Measurements from ENCODE around the gene SAC3D1.
A peak's percentile ranks its signal among the peaks of the same experiment; 100 is the strongest.

Gene SAC3D1

DNA sequence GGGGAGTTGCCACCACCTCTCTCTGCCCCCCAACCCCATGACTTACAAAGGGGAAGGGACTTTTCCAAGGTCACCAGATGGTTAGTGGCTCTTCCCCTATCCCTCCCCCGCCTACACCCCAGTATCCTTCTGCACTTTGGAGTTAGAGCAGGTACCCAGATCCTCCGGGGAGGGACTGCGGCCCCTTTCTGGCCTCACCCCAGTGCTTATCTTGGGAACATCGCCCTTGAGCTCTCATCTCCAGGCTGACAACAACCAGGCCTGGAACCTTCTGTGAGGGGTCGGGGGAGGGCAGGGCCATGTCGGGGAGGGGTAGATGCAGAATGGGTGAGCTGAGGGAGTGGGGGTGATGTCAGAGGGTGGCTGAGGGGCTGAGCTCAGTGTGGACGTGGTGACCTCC, 24.8 kb downstream of the SAC3D1 start:
- Mint-ChIP-seq H3K27ac (no peak overlapping the region), H3K4me3 (no peak overlapping the region), H3K4me1 (peaks cover 4% of the 10 kb centered on the region), H3K27me3 (no peaks in the 10 kb centered on the region), H3K9me3 (no peaks in the 10 kb centered on the region)
- ATAC-seq, result no peak
- no peak for DNase-seq

DNA sequence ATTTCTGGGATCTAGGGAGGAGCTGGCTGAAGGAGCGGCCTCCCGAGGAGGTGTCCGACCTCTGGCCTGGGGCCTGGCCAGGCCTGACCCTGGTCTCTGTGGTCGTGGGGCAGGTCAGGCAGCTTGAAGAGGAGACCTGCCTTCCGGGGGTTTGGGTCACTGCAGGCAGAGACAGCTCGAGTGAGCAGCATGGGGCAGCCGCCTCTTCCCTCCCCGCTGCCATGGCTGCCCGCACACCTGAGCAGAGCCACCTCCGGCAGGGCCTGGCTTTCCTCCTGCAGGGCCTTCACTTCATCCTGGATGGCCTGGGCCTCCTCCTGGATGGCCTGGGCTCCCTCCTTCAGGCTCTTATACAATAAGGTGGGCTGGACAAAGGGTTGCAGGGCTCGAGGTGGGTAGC, 25.3 kb downstream of the SAC3D1 start:
- Mint-ChIP-seq H3K27ac (no peak overlapping the region), H3K4me1 (no peaks in the 10 kb centered on the region), H3K27me3 (no peaks in the 10 kb centered on the region), H3K4me3 (no peak overlapping the region), H3K9me3 (no peaks in the 10 kb centered on the region)
- DNase-seq (no peak), ATAC-seq (no peak)

DNA sequence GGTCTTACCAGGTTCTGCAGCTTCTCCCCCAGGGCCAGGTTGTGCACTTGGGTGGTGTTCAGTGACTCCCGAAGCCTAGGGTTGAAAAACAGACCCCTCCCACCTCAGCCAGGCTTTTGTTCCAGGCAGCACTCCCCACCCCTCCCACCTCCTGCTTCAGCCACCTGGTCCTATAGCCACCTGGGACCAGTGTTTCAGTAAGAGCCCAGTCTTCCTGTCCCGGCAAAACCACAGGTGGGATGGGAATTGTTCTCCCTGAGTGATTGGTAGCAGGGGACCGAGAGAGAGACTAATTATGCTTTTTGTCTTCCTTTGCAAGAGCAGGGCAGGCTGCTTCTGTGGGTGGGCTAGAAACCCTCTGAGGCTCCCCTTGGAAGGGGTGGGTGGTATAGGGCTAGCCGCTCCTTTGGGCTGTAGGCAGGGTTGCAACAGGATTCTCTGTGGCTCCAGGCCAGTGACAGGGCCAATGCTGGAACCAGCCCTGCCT, 25.8 kb downstream of the SAC3D1 start:
- Mint-ChIP-seq H3K27ac (no peak overlapping the region), H3K9me3 (no peaks in the 10 kb centered on the region), H3K4me1 (no peaks in the 10 kb centered on the region), H3K4me3 (no peak overlapping the region), H3K27me3 (no peaks in the 10 kb centered on the region)
- ATAC-seq (no peak), DNase-seq (no peak)

DNA sequence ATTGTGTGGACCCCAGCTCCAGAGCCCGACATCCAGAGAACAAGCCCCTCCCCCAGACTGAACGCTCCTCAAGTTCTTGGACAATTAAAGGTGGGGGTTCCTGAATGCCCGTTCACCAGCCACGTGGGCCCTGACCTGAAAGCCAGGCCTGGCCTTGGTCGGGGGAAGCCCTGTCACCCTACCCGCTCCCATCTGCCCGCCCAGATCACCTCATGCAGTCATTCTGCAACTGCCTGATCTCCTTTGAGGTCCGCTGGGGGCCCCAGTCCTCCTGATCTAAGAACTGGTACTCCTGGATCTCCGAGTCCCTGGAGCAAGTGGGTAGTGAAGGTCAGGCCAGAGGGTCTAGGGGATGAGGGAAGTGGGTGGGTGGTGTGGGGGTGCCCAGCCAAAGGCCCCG, 26.4 kb downstream of the SAC3D1 start:
- ATAC-seq (no peak), DNase-seq (no peak)
- Mint-ChIP-seq H3K4me3 (no peak overlapping the region), H3K9me3 (no peaks in the 10 kb centered on the region), H3K4me1 (no peaks in the 10 kb centered on the region), H3K27me3 (no peaks in the 10 kb centered on the region), H3K27ac (no peak overlapping the region)

DNA sequence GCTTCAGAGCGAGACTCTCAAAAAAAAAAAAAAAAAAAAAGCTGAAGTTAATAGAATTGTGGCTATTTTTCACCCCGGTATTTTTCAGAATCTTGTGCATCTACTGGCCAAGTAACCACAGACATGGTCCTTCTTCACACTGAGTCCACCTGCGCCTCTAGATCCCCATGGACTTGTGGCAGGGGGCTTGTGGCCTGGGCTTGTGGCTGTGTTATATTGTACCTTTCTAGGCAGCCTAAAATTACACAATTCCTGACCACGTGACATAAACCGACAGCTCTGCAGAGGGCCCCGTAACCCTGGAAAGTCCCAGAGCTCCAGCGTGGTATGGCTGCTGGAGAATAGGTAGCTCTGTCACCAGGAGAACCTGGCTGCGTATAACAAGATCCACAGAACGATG, 28.2 kb downstream of the SAC3D1 start:
- no peak for DNase-seq
- Mint-ChIP-seq H3K9me3 (no peaks in the 10 kb centered on the region), H3K4me3 (no peak overlapping the region), H3K27me3 (no peaks in the 10 kb centered on the region), H3K4me1 (no peaks in the 10 kb centered on the region), H3K27ac (no peak overlapping the region)
- no peak for ATAC-seq

DNA sequence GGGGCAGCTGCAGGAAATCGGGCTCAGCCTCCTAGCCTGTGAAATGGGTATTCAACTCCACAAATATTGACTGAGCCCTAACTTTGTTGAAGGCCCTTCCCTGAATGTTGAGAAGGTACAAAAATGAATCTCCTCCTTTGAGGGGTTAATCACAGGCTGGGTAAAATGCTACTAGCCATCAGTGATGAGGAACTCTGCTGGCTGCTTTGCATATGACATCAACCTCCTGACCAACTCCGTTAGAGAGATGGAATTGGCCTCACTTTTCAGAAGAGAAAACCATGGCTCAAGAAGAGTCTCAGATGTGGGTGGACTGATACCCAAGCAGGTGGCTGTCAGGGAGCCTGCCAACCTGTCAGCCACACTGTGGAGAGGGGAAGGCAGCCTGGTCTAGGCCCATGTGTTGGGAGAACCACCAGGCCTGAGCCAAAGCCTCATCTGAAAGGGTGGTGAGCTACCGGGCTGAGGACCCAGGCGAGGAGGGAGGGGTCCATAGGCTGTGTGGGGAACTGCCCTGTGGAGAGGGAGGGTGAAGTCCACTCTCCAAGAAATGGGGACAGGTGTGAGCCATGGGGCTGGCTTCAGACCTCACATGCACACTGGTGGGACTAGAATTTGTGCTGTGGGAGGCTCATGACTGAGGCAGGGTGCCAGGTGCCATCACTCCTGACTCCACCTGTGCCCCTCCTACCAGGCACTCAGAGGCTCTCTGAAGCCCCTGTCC, 31.1 kb downstream of the SAC3D1 start:
- H3K9me3 Mint-ChIP-seq, result no peaks in the 10 kb centered on the region
- peak; percentile 24 for ATAC-seq
- no peak overlapping the region for H3K4me3 Mint-ChIP-seq
- H3K27me3 Mint-ChIP-seq, result no peaks in the 10 kb centered on the region
- no peak for DNase-seq
- H3K4me1 Mint-ChIP-seq, result peaks cover 3% of the 10 kb centered on the region
- H3K27ac Mint-ChIP-seq, result no peak overlapping the region

DNA sequence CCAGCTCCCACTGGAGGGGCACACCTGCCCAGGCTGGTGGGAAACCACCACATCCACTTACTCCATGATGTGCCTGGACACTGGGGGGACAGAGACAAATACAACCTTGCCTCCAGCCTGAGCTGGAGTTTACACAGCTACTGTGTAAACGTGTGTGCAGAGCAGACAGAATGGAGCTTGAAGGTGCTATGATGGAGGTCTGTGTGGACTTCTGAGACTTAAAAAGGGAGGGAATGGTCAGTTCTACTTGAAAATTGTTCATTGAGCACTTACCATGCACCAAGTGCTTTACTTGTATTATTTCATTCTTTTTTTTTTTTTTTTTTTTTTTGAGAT, 31.6 kb downstream of the SAC3D1 start:
- no peak for DNase-seq
- peaks cover 8% of the 10 kb centered on the region for H3K4me1 Mint-ChIP-seq
- H3K27me3 Mint-ChIP-seq, result no peaks in the 10 kb centered on the region
- H3K27ac Mint-ChIP-seq, result no peak overlapping the region
- H3K4me3 Mint-ChIP-seq, result no peak overlapping the region
- ATAC-seq, result no peak
- H3K9me3 Mint-ChIP-seq, result no peaks in the 10 kb centered on the region

DNA sequence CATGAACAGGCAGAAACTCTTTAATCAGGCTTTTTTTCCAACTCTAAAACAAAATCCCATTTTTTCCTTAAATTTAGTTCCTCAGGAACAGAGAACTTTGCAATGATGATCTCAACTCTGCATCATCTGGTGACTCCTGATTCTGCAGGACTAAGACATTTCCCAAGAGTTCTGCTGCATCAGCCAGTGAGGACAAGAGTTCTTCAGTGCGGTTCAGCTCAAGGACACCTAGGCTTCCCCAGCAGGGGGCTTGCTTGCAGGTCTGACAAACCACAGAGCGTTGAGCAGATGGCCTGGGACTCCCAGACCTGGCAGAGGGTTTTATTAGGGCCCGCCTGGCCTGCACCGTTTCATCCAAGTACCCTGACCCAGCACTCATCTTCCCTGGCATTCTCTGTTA, 36.4 kb downstream of the SAC3D1 start:
- no peak for DNase-seq
- Mint-ChIP-seq H3K9me3 (no peaks in the 10 kb centered on the region), H3K27ac (peak overlapping the region in 1 of 2 donors; percentile 63)

DNA sequence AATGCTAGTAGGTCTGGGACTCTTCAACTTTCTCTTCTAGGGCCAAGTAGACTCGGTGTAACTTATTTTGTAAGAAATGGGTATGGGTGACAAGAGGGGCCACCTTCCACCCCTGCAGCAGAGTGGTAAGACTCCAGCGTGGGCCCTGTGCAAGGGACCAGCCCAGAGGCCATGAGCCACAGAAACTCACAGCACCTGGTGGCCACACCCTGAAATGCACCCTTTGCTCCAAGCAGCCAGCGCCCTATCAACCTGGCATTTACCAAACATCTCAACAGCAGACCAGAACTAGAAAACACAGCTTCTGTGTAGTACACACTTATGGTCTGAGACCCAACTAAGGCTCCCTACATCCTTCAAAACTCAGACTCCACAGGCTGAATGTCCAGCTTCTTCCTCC, 37.1 kb downstream of the SAC3D1 start:
- Mint-ChIP-seq H3K27ac (peak overlapping the region in 1 of 2 donors; percentile 70), H3K9me3 (no peaks in the 10 kb centered on the region), H3K27me3 (no peaks in the 10 kb centered on the region), H3K4me1 (peaks cover 60% of the 10 kb centered on the region), H3K4me3 (peak overlapping the region in 1 of 2 donors; percentile 52)
- ATAC-seq (peak; percentile 95), DNase-seq (peak; percentile 60 to 67)

More for the DNA sequence above, 36.4 kb downstream of the SAC3D1 start:
- H3K27me3 Mint-ChIP-seq, result no peaks in the 10 kb centered on the region
- H3K4me1 Mint-ChIP-seq, result peaks cover 53% of the 10 kb centered on the region
- ATAC-seq, result peak; percentile 27
- no peak overlapping the region for H3K4me3 Mint-ChIP-seq

DNA sequence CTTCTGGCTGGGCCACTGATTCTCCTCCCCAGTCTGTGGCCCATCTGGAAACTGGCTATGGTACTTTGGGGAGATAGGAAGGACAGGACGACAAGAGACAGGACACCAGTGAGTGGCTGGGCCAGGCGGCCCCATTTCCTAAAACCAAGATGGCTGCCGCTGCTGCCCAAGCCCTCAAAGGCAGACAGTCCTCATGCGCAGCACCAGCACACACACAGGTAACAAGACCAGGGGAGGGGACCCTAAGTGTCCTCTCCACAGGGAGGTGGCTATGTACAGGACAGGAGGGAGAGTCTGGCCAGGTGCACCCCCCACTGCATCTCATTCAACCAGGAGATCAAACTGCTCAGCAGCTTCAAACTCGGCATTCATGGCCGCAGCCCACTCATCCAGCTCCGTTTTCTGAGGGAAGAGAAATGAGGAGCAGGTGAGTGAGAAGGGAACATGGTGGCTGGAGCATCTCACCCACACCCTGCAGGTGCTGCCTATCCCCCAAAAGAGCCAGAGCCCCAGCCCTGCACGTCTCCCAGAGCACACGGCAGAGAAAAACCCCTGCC, 37.9 kb downstream of the SAC3D1 start:
- Mint-ChIP-seq H3K4me1 (peaks cover 63% of the 10 kb centered on the region), H3K27me3 (no peaks in the 10 kb centered on the region), H3K27ac (peak overlapping the region; percentile 70 to 72), H3K9me3 (no peaks in the 10 kb centered on the region), H3K4me3 (peak overlapping the region; percentile 51 to 52)
- ATAC-seq, result no peak
- DNase-seq, result no peak

DNA sequence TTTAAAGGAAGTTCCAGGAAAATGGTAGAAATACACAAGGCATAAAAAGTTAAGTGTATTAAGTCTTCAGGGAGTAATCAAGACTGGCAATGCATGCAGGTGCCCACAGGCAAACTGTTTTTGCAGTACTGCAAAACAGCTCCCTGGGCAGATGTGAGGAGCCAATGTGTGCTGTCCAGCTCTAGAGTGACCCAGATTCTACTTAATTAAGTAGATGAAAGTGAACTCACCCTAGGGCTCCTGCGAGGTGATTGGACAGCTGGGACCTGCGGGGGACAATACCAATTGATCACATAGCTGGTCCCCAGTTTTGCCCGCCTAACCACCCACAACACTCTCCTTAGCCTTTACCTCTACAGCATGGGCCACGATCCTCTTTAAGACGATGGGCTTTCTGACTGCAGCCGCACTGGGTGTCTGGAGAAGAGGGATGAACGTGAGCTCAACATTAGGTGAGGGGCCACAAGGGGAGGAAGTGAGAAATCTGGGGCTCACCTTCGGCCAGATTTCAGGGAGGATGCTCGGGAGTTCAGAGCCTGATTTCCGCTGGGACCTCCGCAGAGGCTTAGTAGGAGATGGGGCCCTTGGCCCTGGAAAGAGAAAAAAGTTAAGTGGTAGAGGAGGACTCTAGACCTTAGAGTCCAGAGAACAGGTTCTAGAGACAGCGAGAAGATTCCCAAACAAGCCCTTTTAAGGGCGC, 42.3 kb downstream of the SAC3D1 start:
- Mint-ChIP-seq H3K9me3 (no peaks in the 10 kb centered on the region), H3K27ac (peak overlapping the region; percentile 97 to 99), H3K4me1 (peaks cover 68% of the 10 kb centered on the region), H3K27me3 (no peaks in the 10 kb centered on the region), H3K4me3 (peak overlapping the region; percentile 90 to 99)
- DNase-seq, result no peak
- peak; percentile 4 for ATAC-seq

DNA sequence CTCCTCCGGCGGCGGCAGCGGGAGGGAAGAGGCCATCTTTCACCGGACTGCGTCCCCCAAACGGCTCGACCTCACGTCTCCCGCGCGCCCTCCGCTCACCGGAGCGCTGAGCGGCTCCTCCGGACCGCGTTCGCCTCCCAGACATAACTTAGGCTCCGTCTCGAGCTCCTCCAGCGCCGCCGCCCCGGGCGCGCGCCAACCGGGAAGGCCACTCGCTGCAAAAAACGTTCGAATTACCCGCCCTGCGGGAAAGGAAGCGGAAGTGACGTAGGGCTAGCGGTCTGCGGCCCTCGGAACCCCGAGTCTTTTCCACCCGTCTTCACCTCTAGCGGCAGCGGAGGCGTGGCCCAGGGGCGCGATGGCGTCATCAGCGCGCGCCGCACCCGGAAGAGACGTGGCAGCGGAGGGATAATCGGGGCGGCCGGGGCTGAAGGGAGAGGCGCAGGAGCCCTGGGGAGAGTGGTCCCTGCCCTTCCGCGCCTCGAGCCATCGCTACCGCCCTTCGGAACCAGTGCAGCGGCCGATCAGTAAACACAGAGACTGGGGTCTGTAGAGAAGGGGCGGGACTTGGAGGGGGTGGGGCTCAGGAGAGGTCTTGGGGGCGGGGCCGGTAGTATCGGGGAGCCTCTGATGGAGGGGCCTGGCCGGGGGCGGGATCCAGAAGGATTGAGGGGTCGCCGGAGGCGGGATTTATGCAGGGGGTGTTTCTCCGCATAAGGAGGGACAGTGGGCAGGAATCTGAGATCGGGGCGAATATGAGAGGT, 43.0 kb downstream of the SAC3D1 start, which contains the start of the genes CDCA5 and ZFPL1:
Gene CDCA5, minus strand, starts transcription at position 207 of the 764 bp plus-strand sequence. Its CDS starts 62 bp downstream, at position 145.
Gene ZFPL1, plus strand, starts transcription at position 389 of the 764 bp plus-strand sequence. CDS start 477 bp downstream, outside the sequence.
- peak within 1 kb of the TSS; percentile 97 to 99 for H3K27ac Mint-ChIP-seq
- H3K4me1 Mint-ChIP-seq, result peaks cover 60% of the 10 kb centered on the region
- no peaks in the 10 kb centered on the region for H3K9me3 Mint-ChIP-seq
- ATAC-seq, result peak; percentile 94
- H3K27me3 Mint-ChIP-seq, result no peaks in the 10 kb centered on the region
- peak; percentile 97 for DNase-seq
- H3K4me3 Mint-ChIP-seq, result peak within 1 kb of the TSS; percentile 90 to 99

DNA sequence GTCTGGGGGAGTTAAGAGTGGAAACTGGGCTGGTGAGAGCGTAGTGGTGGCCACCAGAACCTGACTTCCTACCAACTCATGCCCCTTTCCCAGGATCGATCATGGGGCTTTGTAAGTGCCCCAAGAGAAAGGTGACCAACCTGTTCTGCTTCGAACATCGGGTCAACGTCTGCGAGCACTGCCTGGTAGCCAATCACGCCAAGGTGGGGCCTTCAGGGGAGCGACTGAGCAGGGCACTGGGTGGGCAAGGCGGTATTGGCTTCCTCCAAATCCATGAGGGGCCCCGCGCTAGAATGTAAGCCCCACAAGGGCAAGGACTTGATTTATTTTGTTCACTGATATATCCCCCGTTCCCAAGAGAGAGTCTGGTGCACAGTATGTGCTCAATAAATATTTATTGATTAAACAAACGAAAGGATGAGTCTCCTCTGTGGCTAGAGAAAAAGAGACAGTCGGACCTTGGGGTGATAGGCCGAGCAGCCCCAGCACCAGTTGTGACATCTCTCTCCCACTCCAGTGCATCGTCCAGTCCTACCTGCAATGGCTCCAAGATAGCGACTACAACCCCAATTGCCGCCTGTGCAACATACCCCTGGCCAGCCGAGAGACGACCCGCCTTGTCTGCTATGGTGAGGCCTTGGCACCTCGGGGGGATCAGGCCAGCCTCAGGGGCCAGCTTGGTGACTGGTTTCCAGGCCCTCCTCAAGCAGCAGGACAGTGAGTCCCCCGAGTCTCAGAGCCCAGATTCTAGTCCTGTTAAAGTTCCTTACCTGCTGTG, 43.8 kb downstream of the SAC3D1 start:
- Mint-ChIP-seq H3K9me3 (no peaks in the 10 kb centered on the region), H3K27ac (peak overlapping the region; percentile 97 to 99), H3K4me1 (peaks cover 55% of the 10 kb centered on the region), H3K4me3 (peak overlapping the region; percentile 90 to 99), H3K27me3 (no peaks in the 10 kb centered on the region)
- ATAC-seq (peak; percentile 18), DNase-seq (no peak)

DNA sequence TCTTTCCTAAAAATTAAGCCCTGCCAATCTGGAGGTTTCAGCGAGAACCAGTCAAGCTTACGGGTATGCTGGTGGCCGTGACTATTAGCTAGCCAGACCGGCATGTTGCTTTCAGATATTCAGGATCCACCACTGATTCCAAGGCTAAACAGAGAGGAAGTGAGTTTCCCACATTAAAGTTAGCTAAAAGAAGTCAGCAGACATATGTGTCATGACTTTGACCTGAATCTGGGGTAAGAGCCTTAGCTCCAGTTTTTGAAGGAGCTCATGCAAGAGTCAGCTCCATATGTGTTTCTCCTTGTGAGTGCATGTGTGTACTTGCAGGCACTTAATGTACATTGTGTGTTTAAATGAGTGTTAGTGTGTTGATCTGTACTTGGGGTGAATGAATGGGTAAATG, 44.4 kb downstream of the SAC3D1 start:
- Mint-ChIP-seq H3K4me3 (peak overlapping the region; percentile 90 to 99), H3K4me1 (peaks cover 50% of the 10 kb centered on the region), H3K27me3 (no peaks in the 10 kb centered on the region), H3K9me3 (no peaks in the 10 kb centered on the region), H3K27ac (peak overlapping the region; percentile 42 to 99)
- ATAC-seq (no peak), DNase-seq (no peak)

DNA sequence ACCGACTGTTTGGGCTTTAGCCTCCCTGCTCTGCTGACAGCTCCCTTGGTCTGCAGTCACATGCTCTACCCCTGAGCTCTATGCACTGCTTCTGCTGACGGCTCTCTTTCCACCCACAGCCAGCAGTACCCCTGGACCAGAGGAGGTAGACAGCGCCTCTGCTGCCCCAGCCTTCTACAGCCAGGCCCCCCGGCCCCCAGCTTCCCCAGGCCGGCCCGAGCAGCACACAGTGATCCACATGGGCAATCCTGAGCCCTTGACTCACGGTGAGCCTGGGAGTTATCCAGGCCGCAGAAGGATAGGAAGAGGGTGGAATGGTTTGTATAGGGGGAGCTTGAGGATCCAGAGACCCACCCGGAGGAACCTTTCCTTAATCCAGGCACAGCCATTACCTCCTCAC, 45.8 kb downstream of the SAC3D1 start:
- no peak for ATAC-seq
- no peak overlapping the region for H3K4me3 Mint-ChIP-seq

More for the DNA sequence above, 45.8 kb downstream of the SAC3D1 start:
- Mint-ChIP-seq H3K4me1 (peaks cover 37% of the 10 kb centered on the region), H3K27me3 (no peaks in the 10 kb centered on the region), H3K9me3 (no peaks in the 10 kb centered on the region), H3K27ac (no peak overlapping the region)
- DNase-seq, result no peak

Measured in stimulated activated naive CD8-positive, alpha-beta T cell treated with anti-CD3 and anti-CD28 coated beads, Interleukin-15, amount 100 ng/mL, for 72 hours (primary cell).